HEK293 (cell line): ENCODE data around the gene TTLL1.

Experiments used
- ELK4 ChIP-seq: IDR thresholded peaks from 2 replicates; pipeline ENCODE4 v1.6.1; 2011; ENCODE audit warnings: mild to moderate bottlenecking, low read depth, low read length, borderline replicate concordance
- GLIS1 ChIP-seq: fragments of 450-650 bp; formaldehyde crosslinking; IDR thresholded peaks from 2 replicates; pipeline ENCODE4 v1.5.1; 2016; ENCODE audit warnings: missing biosample characterization, missing genetic modification characterization
- GLIS2 ChIP-seq: fragments of 450-650 bp; formaldehyde crosslinking; IDR thresholded peaks from 2 replicates; pipeline ENCODE4 v1.5.1; 2016; ENCODE audit warnings: missing biosample characterization, missing genetic modification characterization
- KLF1 ChIP-seq: fragments of 450-650 bp; formaldehyde crosslinking; IDR thresholded peaks from 2 replicates; pipeline ENCODE4 v1.5.1; 2016; ENCODE audit warnings: missing biosample characterization, missing genetic modification characterization
- KLF9 ChIP-seq: fragments of 450-650 bp; formaldehyde crosslinking; IDR thresholded peaks from 2 replicates; pipeline ENCODE4 v1.5.1; 2016; ENCODE audit warnings: missing biosample characterization, missing genetic modification characterization, low read depth
- SP3 ChIP-seq: fragments of 450-650 bp; formaldehyde crosslinking; IDR thresholded peaks from 2 replicates; pipeline ENCODE4 v1.5.1; 2016; ENCODE audit warnings: missing biosample characterization, missing genetic modification characterization
- ZBTB21 ChIP-seq: fragments of 450-650 bp; formaldehyde crosslinking; IDR thresholded peaks from 2 replicates; pipeline ENCODE4 v1.5.1; 2017; ENCODE audit warnings: missing biosample characterization, missing genetic modification characterization
- ZBTB48 ChIP-seq: fragments of 450-650 bp; formaldehyde crosslinking; IDR thresholded peaks from 2 replicates; pipeline ENCODE4 v1.5.1; 2016; ENCODE audit warnings: missing biosample characterization, missing genetic modification characterization
- ZBTB8A ChIP-seq: fragments of 450-650 bp; formaldehyde crosslinking; IDR thresholded peaks from 2 replicates; pipeline ENCODE4 v1.5.1; 2016; ENCODE audit warnings: missing biosample characterization, missing genetic modification characterization
- ZEB2 ChIP-seq: fragments of 450-650 bp; formaldehyde crosslinking; IDR thresholded peaks from 2 replicates; pipeline ENCODE4 v1.5.1; 2016; ENCODE audit warnings: missing biosample characterization, missing genetic modification characterization
- ZFP41 ChIP-seq: fragments of 450-650 bp; formaldehyde crosslinking; IDR thresholded peaks from 2 replicates; pipeline ENCODE4 v1.5.1; 2016; ENCODE audit warnings: missing biosample characterization, missing genetic modification characterization, borderline replicate concordance
- ZFP69B ChIP-seq: fragments of 450-650 bp; formaldehyde crosslinking; IDR thresholded peaks from 2 replicates; pipeline ENCODE4 v1.5.1; 2016; ENCODE audit warnings: missing biosample characterization, missing genetic modification characterization
- ZNF121 ChIP-seq: fragments of 450-650 bp; formaldehyde crosslinking; IDR thresholded peaks from 2 replicates; pipeline ENCODE4 v1.5.1; 2016; ENCODE audit warnings: missing biosample characterization, missing genetic modification characterization
- ZNF138 ChIP-seq: fragments of 450-650 bp; formaldehyde crosslinking; IDR thresholded peaks from 2 replicates; pipeline ENCODE4 v1.5.1; 2016; ENCODE audit warnings: missing biosample characterization, missing genetic modification characterization, borderline replicate concordance
- ZNF146 ChIP-seq: fragments of 450-650 bp; formaldehyde crosslinking; IDR thresholded peaks from 2 replicates; pipeline ENCODE4 v1.5.1; 2016; ENCODE audit warnings: missing biosample characterization, missing genetic modification characterization
- ZNF155 ChIP-seq: fragments of 450-650 bp; formaldehyde crosslinking; IDR thresholded peaks from 2 replicates; pipeline ENCODE4 v1.5.1; 2016; ENCODE audit warnings: missing biosample characterization, missing genetic modification characterization
- ZNF19 ChIP-seq: fragments of 450-650 bp; formaldehyde crosslinking; IDR thresholded peaks from 2 replicates; pipeline ENCODE4; 2016; ENCODE audit warnings: missing biosample characterization, missing genetic modification characterization, low read depth
- ZNF2 ChIP-seq: fragments of 450-650 bp; formaldehyde crosslinking; IDR thresholded peaks from 2 replicates; pipeline ENCODE4 v1.5.1; 2016; ENCODE audit warnings: missing biosample characterization, missing genetic modification characterization
- ZNF24 ChIP-seq: fragments of 450-650 bp; formaldehyde crosslinking; IDR thresholded peaks from 2 replicates; pipeline ENCODE4 v1.5.1; 2016; ENCODE audit warnings: missing biosample characterization, missing genetic modification characterization
- ZNF324 ChIP-seq: fragments of 450-650 bp; formaldehyde crosslinking; IDR thresholded peaks from 2 replicates; pipeline ENCODE4 v1.5.1; 2016; ENCODE audit warnings: missing biosample characterization, missing genetic modification characterization
- ZNF423 ChIP-seq: fragments of 450-650 bp; formaldehyde crosslinking; IDR thresholded peaks from 2 replicates; pipeline ENCODE4 v1.5.1; 2016; ENCODE audit warnings: missing biosample characterization, missing genetic modification characterization
- ZNF48 ChIP-seq: fragments of 450-650 bp; formaldehyde crosslinking; IDR thresholded peaks from 2 replicates; pipeline ENCODE4 v1.5.1; 2016; ENCODE audit warnings: missing biosample characterization, missing genetic modification characterization
- ZNF560 ChIP-seq: fragments of 450-650 bp; formaldehyde crosslinking; IDR thresholded peaks from 2 replicates; pipeline ENCODE4 v1.5.1; 2017; ENCODE audit warnings: missing biosample characterization, missing genetic modification characterization, borderline replicate concordance
- ZNF596 ChIP-seq: fragments of 450-650 bp; IDR thresholded peaks from 2 replicates; pipeline ENCODE4 v1.5.0; 2018; ENCODE audit warnings: missing biosample characterization, mild to moderate bottlenecking, missing genetic modification characterization, moderate library complexity
- ZNF629 ChIP-seq: fragments of 450-650 bp; formaldehyde crosslinking; IDR thresholded peaks from 2 replicates; pipeline ENCODE4 v1.5.1; 2017; ENCODE audit warnings: missing biosample characterization, missing genetic modification characterization
- ZNF658 ChIP-seq: fragments of 450-650 bp; formaldehyde crosslinking; IDR thresholded peaks from 2 replicates; pipeline ENCODE4; 2016; ENCODE audit warnings: missing biosample characterization, missing genetic modification characterization
- ZNF660 ChIP-seq: fragments of 450-650 bp; IDR thresholded peaks from 2 replicates; pipeline ENCODE4 v1.5.1; 2018; ENCODE audit warnings: missing biosample characterization, mild to moderate bottlenecking, missing genetic modification characterization
- ZNF677 ChIP-seq: fragments of 450-650 bp; IDR thresholded peaks from 2 replicates; pipeline ENCODE4 v1.5.0; 2018; ENCODE audit warnings: missing biosample characterization, mild to moderate bottlenecking, missing genetic modification characterization, moderate library complexity
- ZNF785 ChIP-seq: fragments of 450-650 bp; formaldehyde crosslinking; IDR thresholded peaks from 2 replicates; pipeline ENCODE4 v1.5.1; 2016; ENCODE audit warnings: missing biosample characterization, missing genetic modification characterization
- TF ChIP-seq, protein P1 (sequence below): fragments of 450-650 bp; formaldehyde crosslinking; IDR thresholded peaks from 2 replicates; pipeline ENCODE4 v1.5.1; 2016; ENCODE audit warnings: missing biosample characterization, missing genetic modification characterization
- TF ChIP-seq, protein P2 (sequence below): fragments of 450-650 bp; formaldehyde crosslinking; IDR thresholded peaks from 2 replicates; pipeline ENCODE4 v1.5.1; 2017; ENCODE audit warnings: missing biosample characterization, missing genetic modification characterization
- TF ChIP-seq, protein P3 (sequence below): fragments of 450-650 bp; formaldehyde crosslinking; IDR thresholded peaks from 2 replicates; pipeline ENCODE4 v1.5.1; 2017; ENCODE audit warnings: missing biosample characterization, missing genetic modification characterization

The TTLL1 gene

GRCh38 chr22:43088984-43089717 lies at the start of gene TTLL1 (continued):
- TF ChIP-seq, protein P1, sequence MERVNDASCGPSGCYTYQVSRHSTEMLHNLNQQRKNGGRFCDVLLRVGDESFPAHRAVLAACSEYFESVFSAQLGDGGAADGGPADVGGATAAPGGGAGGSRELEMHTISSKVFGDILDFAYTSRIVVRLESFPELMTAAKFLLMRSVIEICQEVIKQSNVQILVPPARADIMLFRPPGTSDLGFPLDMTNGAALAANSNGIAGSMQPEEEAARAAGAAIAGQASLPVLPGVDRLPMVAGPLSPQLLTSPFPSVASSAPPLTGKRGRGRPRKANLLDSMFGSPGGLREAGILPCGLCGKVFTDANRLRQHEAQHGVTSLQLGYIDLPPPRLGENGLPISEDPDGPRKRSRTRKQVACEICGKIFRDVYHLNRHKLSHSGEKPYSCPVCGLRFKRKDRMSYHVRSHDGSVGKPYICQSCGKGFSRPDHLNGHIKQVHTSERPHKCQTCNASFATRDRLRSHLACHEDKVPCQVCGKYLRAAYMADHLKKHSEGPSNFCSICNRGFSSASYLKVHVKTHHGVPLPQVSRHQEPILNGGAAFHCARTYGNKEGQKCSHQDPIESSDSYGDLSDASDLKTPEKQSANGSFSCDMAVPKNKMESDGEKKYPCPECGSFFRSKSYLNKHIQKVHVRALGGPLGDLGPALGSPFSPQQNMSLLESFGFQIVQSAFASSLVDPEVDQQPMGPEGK (tag by site-specific recombination): peak; percentile 79
- no peak for TF ChIP-seq ZBTB21 (tag by site-specific recombination)
- peak; percentile 53; the same call in 1 of the 2 replicates for TF ChIP-seq ZNF629 (tag by site-specific recombination)
- TF ChIP-seq ZNF560 (tag by site-specific recombination): no peak
- no peak for TF ChIP-seq ZNF155 (tag by site-specific recombination)
- TF ChIP-seq SP3 (tag by site-specific recombination): peak; percentile 80
- TF ChIP-seq ZNF660 (tag by site-specific recombination): no peak; the same call in 1 of the 2 replicates
- TF ChIP-seq ZNF121 (tag by site-specific recombination): no peak
- TF ChIP-seq ZNF2: peak; percentile 44; the same call in 1 of the 2 replicates
- TF ChIP-seq ZBTB48 (tag by site-specific recombination): peak; percentile 29; the same call in 1 of the 2 replicates
- TF ChIP-seq ZNF677 (tag by site-specific recombination): no peak
- TF ChIP-seq ZNF146 (tag by site-specific recombination): no peak
- TF ChIP-seq ZNF19 (tag by site-specific recombination): no peak
- TF ChIP-seq ZNF658 (tag by site-specific recombination): no peak
- TF ChIP-seq ELK4: no peak
- TF ChIP-seq, protein P2, sequence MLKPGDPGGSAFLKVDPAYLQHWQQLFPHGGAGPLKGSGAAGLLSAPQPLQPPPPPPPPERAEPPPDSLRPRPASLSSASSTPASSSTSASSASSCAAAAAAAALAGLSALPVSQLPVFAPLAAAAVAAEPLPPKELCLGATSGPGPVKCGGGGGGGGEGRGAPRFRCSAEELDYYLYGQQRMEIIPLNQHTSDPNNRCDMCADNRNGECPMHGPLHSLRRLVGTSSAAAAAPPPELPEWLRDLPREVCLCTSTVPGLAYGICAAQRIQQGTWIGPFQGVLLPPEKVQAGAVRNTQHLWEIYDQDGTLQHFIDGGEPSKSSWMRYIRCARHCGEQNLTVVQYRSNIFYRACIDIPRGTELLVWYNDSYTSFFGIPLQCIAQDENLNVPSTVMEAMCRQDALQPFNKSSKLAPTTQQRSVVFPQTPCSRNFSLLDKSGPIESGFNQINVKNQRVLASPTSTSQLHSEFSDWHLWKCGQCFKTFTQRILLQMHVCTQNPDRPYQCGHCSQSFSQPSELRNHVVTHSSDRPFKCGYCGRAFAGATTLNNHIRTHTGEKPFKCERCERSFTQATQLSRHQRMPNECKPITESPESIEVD (tag by site-specific recombination): no peak
- no peak for TF ChIP-seq ZNF324 (tag by site-specific recombination)
- TF ChIP-seq ZNF138 (tag by site-specific recombination): no peak
- TF ChIP-seq ZNF785 (tag by site-specific recombination): peak; percentile 77; the same call in 1 of the 2 replicates
- TF ChIP-seq GLIS2 (tag by site-specific recombination): peak; percentile 97
- TF ChIP-seq ZEB2 (tag by site-specific recombination): peak; percentile 75; the same call in 1 of the 2 replicates
- no peak for TF ChIP-seq ZNF48 (tag by site-specific recombination)
- TF ChIP-seq ZNF24 (tag by site-specific recombination): peak; percentile 73
- TF ChIP-seq KLF1: peak; percentile 89
- TF ChIP-seq ZFP69B (tag by site-specific recombination): peak; percentile 54
- TF ChIP-seq ZBTB8A (tag by site-specific recombination): peak; percentile 93
- no peak for TF ChIP-seq ZFP41 (tag by site-specific recombination)
- TF ChIP-seq ZNF423 (tag by site-specific recombination): peak; percentile 62
- TF ChIP-seq KLF9 (tag by site-specific recombination): peak; percentile 93
- TF ChIP-seq, protein P3, sequence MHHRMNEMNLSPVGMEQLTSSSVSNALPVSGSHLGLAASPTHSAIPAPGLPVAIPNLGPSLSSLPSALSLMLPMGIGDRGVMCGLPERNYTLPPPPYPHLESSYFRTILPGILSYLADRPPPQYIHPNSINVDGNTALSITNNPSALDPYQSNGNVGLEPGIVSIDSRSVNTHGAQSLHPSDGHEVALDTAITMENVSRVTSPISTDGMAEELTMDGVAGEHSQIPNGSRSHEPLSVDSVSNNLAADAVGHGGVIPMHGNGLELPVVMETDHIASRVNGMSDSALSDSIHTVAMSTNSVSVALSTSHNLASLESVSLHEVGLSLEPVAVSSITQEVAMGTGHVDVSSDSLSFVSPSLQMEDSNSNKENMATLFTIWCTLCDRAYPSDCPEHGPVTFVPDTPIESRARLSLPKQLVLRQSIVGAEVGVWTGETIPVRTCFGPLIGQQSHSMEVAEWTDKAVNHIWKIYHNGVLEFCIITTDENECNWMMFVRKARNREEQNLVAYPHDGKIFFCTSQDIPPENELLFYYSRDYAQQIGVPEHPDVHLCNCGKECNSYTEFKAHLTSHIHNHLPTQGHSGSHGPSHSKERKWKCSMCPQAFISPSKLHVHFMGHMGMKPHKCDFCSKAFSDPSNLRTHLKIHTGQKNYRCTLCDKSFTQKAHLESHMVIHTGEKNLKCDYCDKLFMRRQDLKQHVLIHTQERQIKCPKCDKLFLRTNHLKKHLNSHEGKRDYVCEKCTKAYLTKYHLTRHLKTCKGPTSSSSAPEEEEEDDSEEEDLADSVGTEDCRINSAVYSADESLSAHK (tag by site-specific recombination): 0 out of 2 replicates have a peak, but pooled peaks have one; percentile 15
- TF ChIP-seq ZNF596: no peak
- peak; percentile 86 for TF ChIP-seq GLIS1 (tag by site-specific recombination)
